Neural cell (in vitro differentiated cells): ENCODE data around the gene GAGE2A. TPM values are rescaled to one million over a fixed set of nuclear protein-coding genes. Genes with fewer than 3 reads are reported as not detected.

Source experiments
- H2AFZ ChIP-seq: fragments of 200-600, 300-800 bp; sonication (generic), shearing (Covaris generic); 2 replicates; pipeline ENCODE4 v1.6.0; 2014; ENCODE audit warnings: low read depth, mild to moderate bottlenecking, antibody characterized with exemption, low read length, moderate library complexity
- H3F3A ChIP-seq: fragments of 200-600 bp; shearing (Covaris generic); 2 replicates; pipeline ENCODE4 v1.6.1; 2016; ENCODE audit warnings: mild to moderate bottlenecking, moderate library complexity, mixed read lengths, antibody characterized with exemption, low read length; ENCODE audit not compliant: insufficient read depth, poor library complexity, severe bottlenecking
- H3K27ac ChIP-seq: fragments of 200-600, 300-800 bp; sonication (generic), shearing (Covaris generic); 2 replicates; pipeline ENCODE4 v1.5.1; 2014; ENCODE audit warnings: mild to moderate bottlenecking, low read length, moderate library complexity
- H3K27me3 ChIP-seq: fragments of 300-800, 200-600 bp; sonication (generic), shearing (Covaris generic); 2 replicates; pipeline ENCODE4 v1.6.0; 2014; ENCODE audit warnings: mild to moderate bottlenecking, low read depth, low read length, moderate library complexity; ENCODE audit not compliant: insufficient read depth
- H3K36me3 ChIP-seq: fragments of 300-800, 200-600 bp; sonication (generic), shearing (Covaris generic); 2 replicates; pipeline ENCODE4 v1.5.1; 2014; ENCODE audit warnings: mild to moderate bottlenecking, antibody characterized with exemption, low read length, moderate library complexity; ENCODE audit not compliant: insufficient read depth
- H3K4me2 ChIP-seq: fragments of 300-800, 200-600 bp; sonication (generic), shearing (Covaris generic); 2 replicates; pipeline ENCODE4 v1.6.0; 2014; ENCODE audit warnings: mild to moderate bottlenecking, low read length
- H3K4me3 ChIP-seq: fragments of 300-800, 200-600 bp; sonication (generic), shearing (Covaris generic); 2 replicates; pipeline ENCODE4 v1.5.1; 2014; ENCODE audit warnings: mild to moderate bottlenecking, low read length, moderate library complexity
- H3K79me2 ChIP-seq: fragments of 200-600 bp; shearing (Covaris generic); replicated peaks from 2 replicates; pipeline ENCODE4 v1.6.0; 2014; ENCODE audit warnings: mild to moderate bottlenecking, low read length, moderate library complexity; ENCODE audit not compliant: insufficient read depth
- H3K9ac ChIP-seq: fragments of 300-800, 200-600 bp; sonication (generic), shearing (Covaris generic); 2 replicates; pipeline ENCODE4 v1.6.1; 2016; ENCODE audit warnings: mild to moderate bottlenecking, low read length, mixed read lengths
- H3K9me2 ChIP-seq: fragments of 200-600 bp; shearing (Covaris generic); 2 replicates; pipeline ENCODE4 v1.6.1; 2016; ENCODE audit warnings: mild to moderate bottlenecking, low read length, mixed read lengths; ENCODE audit not compliant: insufficient read depth
- H3K9me3 ChIP-seq: fragments of 200-600, 300-800 bp; sonication (generic), shearing (Covaris generic); 2 replicates; pipeline ENCODE4 v1.6.1; 2016; ENCODE audit warnings: mild to moderate bottlenecking, mixed run types, low read length, moderate library complexity, mixed read lengths
- H4K20me1 ChIP-seq: fragments of 200-600 bp; shearing (Covaris generic); 2 replicates; pipeline ENCODE4 v1.6.1; 2016; ENCODE audit warnings: mild to moderate bottlenecking, mixed run types; ENCODE audit not compliant: insufficient read depth
- EP300 ChIP-seq: fragments of 450-650 bp; conservative IDR thresholded peaks from 2 replicates; pipeline ENCODE4 v1.6.1; 2014; ENCODE audit warnings: antibody characterized with exemption, mild to moderate bottlenecking, moderate library complexity; ENCODE audit not compliant: poor library complexity, severe bottlenecking
- EZH2 ChIP-seq: fragments of 200-600, 300-800 bp; shearing (Covaris generic), sonication (generic); IDR thresholded peaks from 2 replicates; pipeline ENCODE4 v1.6.1; 2014; ENCODE audit warnings: antibody characterized with exemption, low read length, borderline replicate concordance, mild to moderate bottlenecking; ENCODE audit not compliant: insufficient read depth, poor library complexity, severe bottlenecking
- MXI1 ChIP-seq: fragments of 450-650 bp; conservative IDR thresholded peaks from 2 replicates; pipeline ENCODE4 v1.6.1; 2014; ENCODE audit warnings: antibody characterized with exemption, mild to moderate bottlenecking; ENCODE audit not compliant: poor library complexity, severe bottlenecking
- POLR2AphosphoS5 ChIP-seq: IDR thresholded peaks from 2 replicates; pipeline ENCODE4 v1.6.1; 2012
- RAD21 ChIP-seq: fragments of 450-650 bp; conservative IDR thresholded peaks from 2 replicates; pipeline ENCODE4 v1.6.1; 2014; ENCODE audit warnings: antibody characterized with exemption, mild to moderate bottlenecking, moderate library complexity
- SMC3 ChIP-seq: fragments of 450-650 bp; conservative IDR thresholded peaks from 2 replicates; pipeline ENCODE4 v1.6.1; 2014; ENCODE audit warnings: antibody characterized with exemption, mild to moderate bottlenecking, moderate library complexity; ENCODE audit not compliant: poor library complexity
- TAF1 ChIP-seq: IDR thresholded peaks from 2 replicates; pipeline ENCODE4 v1.6.1; 2012; ENCODE audit warnings: low read depth
- polyA plus RNA-seq: library from polyadenylated mRNA; depleted of rRNA; stranded (reverse); fragments of >200 nt; gene quantifications from 2 replicates; pipeline ENCODE4 v1.2.3, GENCODE V29; 2014
- TF ChIP-seq, protein P1 (sequence below): IDR thresholded peaks from 2 replicates; pipeline ENCODE4 v1.6.1; 2012; ENCODE audit warnings: borderline replicate concordance
- TF ChIP-seq, protein P2 (sequence below): fragments of 450-650 bp; IDR thresholded peaks from 2 replicates; pipeline ENCODE4 v1.5.1; 2014; ENCODE audit warnings: antibody characterized with exemption, mild to moderate bottlenecking, moderate library complexity; ENCODE audit not compliant: poor library complexity, severe bottlenecking

Gene GAGE2A
- polyA plus RNA-seq, 1 donor from 2014 or later = not detected

GRCh38 chrX:49627086-49627777 is 37.9 kb downstream of the GAGE2A start (continued):
- no peak for TF ChIP-seq SMC3

GRCh38 chrX:49644991-49645637 is 55.8 kb downstream of the GAGE2A start:
- no peaks in the 10 kb centered on the region for H3K9me2 ChIP-seq
- H3K79me2 ChIP-seq = no peaks in the 10 kb centered on the region
- H3K36me3 ChIP-seq = no peaks in the 10 kb centered on the region
- no peak overlapping the region for H2AFZ ChIP-seq
- H3K9me3 ChIP-seq = no peaks in the 10 kb centered on the region
- no peaks in the 10 kb centered on the region for H4K20me1 ChIP-seq
- H3K4me2 ChIP-seq = no peak overlapping the region
- TF ChIP-seq EP300 (no peak), RAD21 (no peak), POLR2AphosphoS5 (no peak), SMC3 (no peak), MXI1 (no peak), TAF1 (no peak), EZH2 (no peak)
- TF ChIP-seq, protein P1, sequence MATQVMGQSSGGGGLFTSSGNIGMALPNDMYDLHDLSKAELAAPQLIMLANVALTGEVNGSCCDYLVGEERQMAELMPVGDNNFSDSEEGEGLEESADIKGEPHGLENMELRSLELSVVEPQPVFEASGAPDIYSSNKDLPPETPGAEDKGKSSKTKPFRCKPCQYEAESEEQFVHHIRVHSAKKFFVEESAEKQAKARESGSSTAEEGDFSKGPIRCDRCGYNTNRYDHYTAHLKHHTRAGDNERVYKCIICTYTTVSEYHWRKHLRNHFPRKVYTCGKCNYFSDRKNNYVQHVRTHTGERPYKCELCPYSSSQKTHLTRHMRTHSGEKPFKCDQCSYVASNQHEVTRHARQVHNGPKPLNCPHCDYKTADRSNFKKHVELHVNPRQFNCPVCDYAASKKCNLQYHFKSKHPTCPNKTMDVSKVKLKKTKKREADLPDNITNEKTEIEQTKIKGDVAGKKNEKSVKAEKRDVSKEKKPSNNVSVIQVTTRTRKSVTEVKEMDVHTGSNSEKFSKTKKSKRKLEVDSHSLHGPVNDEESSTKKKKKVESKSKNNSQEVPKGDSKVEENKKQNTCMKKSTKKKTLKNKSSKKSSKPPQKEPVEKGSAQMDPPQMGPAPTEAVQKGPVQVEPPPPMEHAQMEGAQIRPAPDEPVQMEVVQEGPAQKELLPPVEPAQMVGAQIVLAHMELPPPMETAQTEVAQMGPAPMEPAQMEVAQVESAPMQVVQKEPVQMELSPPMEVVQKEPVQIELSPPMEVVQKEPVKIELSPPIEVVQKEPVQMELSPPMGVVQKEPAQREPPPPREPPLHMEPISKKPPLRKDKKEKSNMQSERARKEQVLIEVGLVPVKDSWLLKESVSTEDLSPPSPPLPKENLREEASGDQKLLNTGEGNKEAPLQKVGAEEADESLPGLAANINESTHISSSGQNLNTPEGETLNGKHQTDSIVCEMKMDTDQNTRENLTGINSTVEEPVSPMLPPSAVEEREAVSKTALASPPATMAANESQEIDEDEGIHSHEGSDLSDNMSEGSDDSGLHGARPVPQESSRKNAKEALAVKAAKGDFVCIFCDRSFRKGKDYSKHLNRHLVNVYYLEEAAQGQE = no peak
- TF ChIP-seq, protein P2, sequence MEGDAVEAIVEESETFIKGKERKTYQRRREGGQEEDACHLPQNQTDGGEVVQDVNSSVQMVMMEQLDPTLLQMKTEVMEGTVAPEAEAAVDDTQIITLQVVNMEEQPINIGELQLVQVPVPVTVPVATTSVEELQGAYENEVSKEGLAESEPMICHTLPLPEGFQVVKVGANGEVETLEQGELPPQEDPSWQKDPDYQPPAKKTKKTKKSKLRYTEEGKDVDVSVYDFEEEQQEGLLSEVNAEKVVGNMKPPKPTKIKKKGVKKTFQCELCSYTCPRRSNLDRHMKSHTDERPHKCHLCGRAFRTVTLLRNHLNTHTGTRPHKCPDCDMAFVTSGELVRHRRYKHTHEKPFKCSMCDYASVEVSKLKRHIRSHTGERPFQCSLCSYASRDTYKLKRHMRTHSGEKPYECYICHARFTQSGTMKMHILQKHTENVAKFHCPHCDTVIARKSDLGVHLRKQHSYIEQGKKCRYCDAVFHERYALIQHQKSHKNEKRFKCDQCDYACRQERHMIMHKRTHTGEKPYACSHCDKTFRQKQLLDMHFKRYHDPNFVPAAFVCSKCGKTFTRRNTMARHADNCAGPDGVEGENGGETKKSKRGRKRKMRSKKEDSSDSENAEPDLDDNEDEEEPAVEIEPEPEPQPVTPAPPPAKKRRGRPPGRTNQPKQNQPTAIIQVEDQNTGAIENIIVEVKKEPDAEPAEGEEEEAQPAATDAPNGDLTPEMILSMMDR = no peak
- no peaks in the 10 kb centered on the region for H3F3A ChIP-seq
- H3K9ac ChIP-seq = no peak overlapping the region
- no peaks in the 10 kb centered on the region for H3K27me3 ChIP-seq
- H3K4me3 ChIP-seq = no peak overlapping the region
- H3K27ac ChIP-seq = no peak overlapping the region

Other genes starting within 250 kb of the GAGE2A start
- gene GAGE12C, start 57.3 kb upstream of the GAGE2A start, polyA plus RNA-seq = not detected in 2 replicates
- not detected in 2 replicates for gene GAGE12D, start 47.8 kb upstream of the GAGE2A start, polyA plus RNA-seq
- not detected in 2 replicates for gene GAGE12E, start 38.2 kb upstream of the GAGE2A start, polyA plus RNA-seq
- gene GAGE12F, start 28.7 kb upstream of the GAGE2A start, polyA plus RNA-seq = not detected in 2 replicates
- gene GAGE12G, start 19.1 kb upstream of the GAGE2A start, polyA plus RNA-seq = not detected in 2 replicates
- not detected in 2 replicates for gene GAGE12H, start 9.5 kb upstream of the GAGE2A start, polyA plus RNA-seq
- not detected in 2 replicates for gene GAGE1, start 9.5 kb downstream of the GAGE2A start, polyA plus RNA-seq
- not detected in 2 replicates for gene PAGE1, start 106.5 kb downstream of the GAGE2A start, polyA plus RNA-seq
- not detected in 2 replicates for gene PAGE4, start 239.8 kb downstream of the GAGE2A start, polyA plus RNA-seq